ENCODE results near the gene DPF3. TPM values are rescaled to one million over a fixed set of nuclear protein-coding genes. Genes with fewer than 3 reads are reported as not detected.

Gene DPF3
- polyA plus RNA-seq, 4 donors, result 4.4 to 6.0 (median 5.3) TPM

GRCh38 chr14:72726444-72726843, 167.5 kb downstream of the DPF3 start:
- DNase-seq (ENCODE audit: low read depth in 4 of 4, low spot score in 2 of 4), result no peak

DNA sequence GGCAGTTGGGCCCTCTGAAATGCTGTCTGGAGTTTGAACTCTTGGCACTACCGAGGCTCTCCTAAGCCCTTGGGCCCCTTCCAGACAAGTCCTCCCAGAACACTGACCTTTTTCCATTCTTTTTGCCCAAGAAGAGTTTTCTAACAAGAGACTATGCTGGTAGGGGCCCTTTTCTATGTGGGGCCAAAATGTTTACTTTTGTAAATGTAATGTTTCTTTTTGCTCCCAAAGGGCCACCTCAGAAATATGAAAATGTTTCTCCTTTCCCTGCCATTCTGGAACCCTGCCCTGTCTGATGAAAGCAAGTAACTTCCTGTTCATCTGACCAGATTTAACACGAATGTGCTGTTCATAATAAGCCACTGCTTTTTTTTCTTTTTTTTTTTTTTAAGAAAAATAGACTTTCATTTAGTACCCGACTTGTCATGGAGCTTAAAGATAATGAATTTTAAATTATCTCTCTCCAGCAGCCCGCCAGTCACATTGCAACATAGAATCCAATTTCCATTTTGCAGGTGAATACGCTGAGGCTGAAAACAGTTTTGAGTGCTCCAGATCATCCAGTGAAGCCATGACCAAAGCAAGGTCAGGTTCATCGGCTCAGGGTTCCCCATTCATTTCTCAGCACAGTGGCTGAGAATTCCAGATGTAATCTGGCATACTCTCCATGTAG, 169.9 kb downstream of the DPF3 start:
- no peak for DNase-seq (ENCODE audit: low read depth in 4 of 4, low spot score in 2 of 4)

- no peak for DNase-seq (ENCODE audit: low read depth in 4 of 4, low spot score in 2 of 4)
Observed at GRCh38 chr14:72722201-72722785, 171.6 kb downstream of the DPF3 start.

DNA sequence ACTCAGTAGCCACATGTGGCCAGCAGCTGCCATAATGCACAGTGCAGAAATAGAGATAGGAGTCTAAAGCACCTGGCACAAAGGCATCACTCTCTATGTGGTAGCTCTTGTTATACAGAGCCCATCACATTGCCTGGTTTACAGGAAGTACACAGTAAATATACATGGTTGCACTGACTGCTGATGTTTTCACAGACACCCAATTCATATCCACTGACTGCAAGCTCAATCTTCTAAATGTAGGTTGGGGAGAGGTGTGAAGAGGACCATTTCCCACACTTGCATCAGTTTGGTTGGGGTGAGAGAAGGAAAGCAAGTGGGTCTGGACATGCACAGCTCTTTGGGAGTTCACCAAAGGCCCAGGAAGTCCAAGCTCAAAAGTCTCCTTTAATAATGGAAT, 172.8 kb downstream of the DPF3 start:
- no peak for DNase-seq (ENCODE audit: low read depth in 4 of 4, low spot score in 2 of 4)

DNA sequence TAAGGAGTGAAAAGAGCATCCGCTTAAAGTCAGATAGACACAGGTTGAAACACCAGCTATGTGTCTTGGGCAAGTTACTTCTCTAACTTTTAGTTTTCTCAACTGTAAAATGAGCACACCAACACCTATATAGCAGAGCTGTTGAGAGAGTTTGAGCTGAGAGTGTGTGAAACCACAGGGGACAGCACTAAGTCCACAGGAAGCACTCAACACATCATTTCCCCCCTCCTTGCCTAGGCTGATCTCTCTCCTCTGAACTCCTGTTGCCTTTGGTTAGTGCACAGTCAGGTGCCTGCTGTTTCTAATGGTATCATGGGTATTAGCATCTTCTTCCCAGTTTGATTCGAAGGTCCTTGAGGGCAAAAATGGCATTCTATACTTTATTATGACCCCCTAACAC, 176.7 kb downstream of the DPF3 start:
- no peak for DNase-seq (ENCODE audit: low read depth in 4 of 4, low spot score in 2 of 4)

GRCh38 chr14:72716476-72716875, 177.4 kb downstream of the DPF3 start:
- no peak for DNase-seq (ENCODE audit: low read depth in 4 of 4, low spot score in 2 of 4)

- DNase-seq (ENCODE audit: low read depth in 4 of 4, low spot score in 2 of 4), result no peak
Observed at GRCh38 chr14:72715850-72716228, 178.1 kb downstream of the DPF3 start.

DNA sequence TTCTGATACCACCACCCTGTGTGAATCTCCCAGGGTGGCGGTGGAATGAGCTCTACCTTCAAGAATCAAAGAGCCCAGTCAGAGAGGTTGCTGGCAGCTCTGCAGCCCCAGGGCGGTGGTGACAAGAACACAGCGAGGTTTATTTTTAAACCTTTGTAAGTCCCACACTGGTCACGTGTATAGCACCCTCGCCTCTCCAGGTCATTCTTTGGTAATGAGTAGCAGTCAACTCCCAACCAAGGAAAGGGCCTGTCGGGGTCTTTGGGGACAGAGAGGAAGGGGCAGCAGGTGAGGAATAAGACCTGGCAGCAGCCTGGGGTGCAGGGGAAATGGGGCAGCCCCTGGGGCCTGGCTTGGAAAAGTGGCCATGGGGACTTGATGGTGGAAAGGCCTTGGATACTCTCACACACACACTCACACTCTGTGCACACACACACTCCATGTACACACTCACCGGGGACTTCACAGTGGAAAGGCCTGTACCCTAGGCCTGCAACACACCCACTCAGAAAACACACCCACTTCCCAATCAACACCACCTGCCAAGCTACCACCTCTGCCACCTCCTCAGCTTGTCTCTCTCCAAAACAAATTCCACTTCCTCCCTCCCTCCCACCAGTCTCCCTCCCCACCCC, 178.6 kb downstream of the DPF3 start:
- DNase-seq (ENCODE audit: low read depth in 4 of 4, low spot score in 2 of 4), result no peak

DNA sequence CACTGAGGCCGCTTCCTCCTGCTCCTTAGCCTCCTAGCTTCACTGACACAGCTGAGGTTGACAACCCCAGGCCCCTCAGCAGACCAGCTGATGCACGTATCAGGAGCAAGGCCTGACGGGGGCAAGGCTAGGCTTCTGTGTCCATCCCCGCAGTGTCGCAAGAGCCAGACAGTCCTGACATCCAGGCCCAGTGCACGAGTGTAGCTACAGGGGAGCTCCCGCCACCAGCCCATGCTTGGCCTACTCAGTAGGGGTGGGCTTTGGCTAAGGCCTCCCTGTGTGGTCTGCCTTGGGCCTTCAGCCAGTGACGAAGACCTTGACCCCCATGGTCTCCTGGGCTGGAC, 179.1 kb downstream of the DPF3 start:
- DNase-seq (ENCODE audit: low read depth in 4 of 4, low spot score in 2 of 4), result no peak

GRCh38 chr14:72714094-72714493, 179.8 kb downstream of the DPF3 start:
- no peak for DNase-seq (ENCODE audit: low read depth in 4 of 4, low spot score in 2 of 4)

- no peak for DNase-seq (ENCODE audit: low read depth in 4 of 4, low spot score in 2 of 4)
Observed at GRCh38 chr14:72711936-72712335, 182.0 kb downstream of the DPF3 start.

- no peak for DNase-seq (ENCODE audit: low read depth in 4 of 4, low spot score in 2 of 4)
Observed at GRCh38 chr14:72709916-72710611, 183.8 kb downstream of the DPF3 start.

GRCh38 chr14:72708708-72709475, 185.0 kb downstream of the DPF3 start:
- DNase-seq (ENCODE audit: low read depth in 4 of 4, low spot score in 2 of 4), result no peak

DNA sequence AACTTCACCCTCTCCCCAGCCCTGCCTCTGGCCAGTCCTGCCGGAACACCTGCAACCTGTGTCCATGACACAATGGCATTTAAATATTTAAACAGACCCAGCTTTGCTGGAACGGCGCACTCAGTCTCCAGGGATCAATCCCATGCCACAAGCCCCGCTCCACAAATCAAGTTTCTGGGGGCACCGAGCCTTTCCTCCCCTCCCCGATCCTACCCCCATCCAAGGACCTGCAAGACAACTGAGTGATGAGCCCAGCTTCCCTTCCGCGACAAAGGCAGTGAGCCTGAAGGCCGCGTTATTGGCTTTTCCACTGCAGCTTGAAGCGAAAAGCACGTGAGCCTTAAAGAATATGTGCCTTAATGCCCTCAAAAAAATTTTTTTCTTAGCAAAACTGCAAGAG, 185.7 kb downstream of the DPF3 start:
- DNase-seq (ENCODE audit: low read depth in 4 of 4, low spot score in 2 of 4), result no peak

- DNase-seq (ENCODE audit: low read depth in 4 of 4, low spot score in 2 of 4), result no peak
Observed at GRCh38 chr14:72706485-72706884, 187.4 kb downstream of the DPF3 start.

GRCh38 chr14:72704502-72704901, 189.4 kb downstream of the DPF3 start:
- no peak for DNase-seq (ENCODE audit: low read depth in 4 of 4, low spot score in 2 of 4)

GRCh38 chr14:72701605-72702004, 192.3 kb downstream of the DPF3 start:
- DNase-seq (ENCODE audit: low read depth in 4 of 4, low spot score in 2 of 4), result no peak

- no peak for DNase-seq (ENCODE audit: low read depth in 4 of 4, low spot score in 2 of 4)
Observed at GRCh38 chr14:72701237-72701565, 192.7 kb downstream of the DPF3 start.

DNA sequence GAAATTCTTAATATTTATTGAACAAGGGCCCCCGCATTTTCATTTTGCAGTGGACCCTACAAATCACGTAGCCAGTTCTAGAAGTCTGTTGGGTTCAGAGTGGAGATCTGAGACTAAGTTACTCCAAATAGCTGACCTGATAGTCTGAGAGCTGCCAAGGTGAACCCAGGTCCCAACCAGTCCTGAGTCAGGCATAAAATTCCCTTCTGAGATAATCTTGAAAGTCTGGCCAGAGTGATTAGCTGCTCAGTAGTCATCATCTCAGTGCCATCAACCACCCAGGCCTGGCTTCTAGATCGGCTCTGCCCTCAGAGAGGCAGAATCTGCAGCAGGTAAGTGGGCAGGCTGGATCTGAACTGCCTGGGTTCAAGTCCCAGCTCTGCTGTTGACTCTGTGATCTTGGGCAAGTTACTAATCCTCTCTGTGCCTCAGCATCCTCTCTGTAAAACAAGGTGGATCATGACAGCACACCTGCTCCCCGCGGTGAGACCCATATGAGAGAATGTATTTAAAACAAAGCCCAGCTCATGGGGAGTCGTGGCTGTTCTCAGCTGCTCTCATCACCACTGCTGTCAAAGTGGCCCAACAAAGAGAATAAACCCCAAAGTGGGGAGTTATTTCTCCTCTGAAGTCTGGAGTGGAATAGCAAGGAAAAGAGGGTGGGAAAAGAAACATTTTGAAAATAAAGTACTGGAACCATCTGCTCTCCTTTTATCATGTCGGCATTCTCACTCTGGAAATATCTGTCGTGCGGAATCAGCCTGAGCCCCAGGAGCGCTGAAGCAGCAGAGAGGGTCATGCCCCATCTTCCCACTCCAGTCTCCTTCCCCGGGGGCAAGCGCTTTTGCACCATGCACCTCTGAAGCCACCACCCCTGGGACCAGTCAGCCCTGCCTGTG, 193.3 kb downstream of the DPF3 start:
- DNase-seq (ENCODE audit: low read depth in 4 of 4, low spot score in 2 of 4), result no peak

GRCh38 chr14:72699852-72700257, 194.0 kb downstream of the DPF3 start:
- DNase-seq (ENCODE audit: low read depth in 4 of 4, low spot score in 2 of 4), result no peak
